H1 (cell line): ENCODE data around the gene RBMXL2. TPM values are rescaled to one million over a fixed set of nuclear protein-coding genes. Genes with fewer than 3 reads are reported as not detected.

Source experiments
- CTCF ChIA-PET: fragments of 300-600 bp; sonication (Branson Sonifier 250); formaldehyde crosslinking; loops from one replicate; lab custom pipeline; 2021; ENCODE audit not compliant: partially characterized antibody; lab: Charles Lee
- POLR2A ChIA-PET: fragments of 300-600 bp; sonication (Branson Sonifier 250); formaldehyde crosslinking; loops from one replicate; lab custom pipeline; 2021; ENCODE audit warnings: inconsistent platforms; ENCODE audit not compliant: partially characterized antibody; lab: Charles Lee
- DNase-seq, 2 experiments: peaks; one replicate each; pipeline versions ENCODE4 v3.0.0 to v3.0.0-alpha.2; 2010 to 2022; ENCODE audit warnings: low spot score in 2 of 2, low read depth in 1 of 2, mixed read lengths in 1 of 2
- FAIRE-seq: peaks from 2 replicates; lab custom pipeline; 2011; peaks lifted over from hg19 to GRCh38; lab: Jason Lieb, UNC
- H2AFZ ChIP-seq: 2 replicates; pipeline ENCODE4 v1.8.1; 2012; ENCODE audit warnings: low read length, inconsistent platforms
- H2AK5ac ChIP-seq: 2 replicates; pipeline ENCODE4 v1.6.1; 2013; ENCODE audit warnings: low read depth, low read length
- H2BK120ac ChIP-seq: replicated peaks from 2 replicates; pipeline ENCODE3; 2013; ENCODE audit warnings: low read depth, low read length, inconsistent platforms
- H2BK12ac ChIP-seq: 2 replicates; pipeline ENCODE4 v1.6.1; 2013; ENCODE audit warnings: low read depth, low read length
- H2BK15ac ChIP-seq: 2 replicates; pipeline ENCODE4 v1.6.1; 2013; ENCODE audit warnings: low read length
- H2BK20ac ChIP-seq: 2 replicates; pipeline ENCODE4 v1.6.1; 2013; ENCODE audit warnings: low read length
- H2BK5ac ChIP-seq: 2 replicates; pipeline ENCODE4 v1.6.1; 2013; ENCODE audit warnings: low read depth, low read length
- H3K14ac ChIP-seq: 2 replicates; pipeline ENCODE4 v1.6.1; 2013; ENCODE audit warnings: inconsistent platforms; ENCODE audit not compliant: insufficient read length
- H3K18ac ChIP-seq: 2 replicates; pipeline ENCODE4 v1.6.1; 2013; ENCODE audit warnings: low read length; ENCODE audit errors: extremely low read depth
- H3K23ac ChIP-seq: 2 replicates; pipeline ENCODE4 v1.6.1; 2013; ENCODE audit warnings: inconsistent platforms; ENCODE audit not compliant: insufficient read length
- H3K23me2 ChIP-seq: 2 replicates; pipeline ENCODE4 v1.6.1; 2013; ENCODE audit warnings: low read depth, low read length
- H3K27ac ChIP-seq: 2 replicates; pipeline ENCODE4 v1.6.1; 2011; ENCODE audit warnings: low read depth, low read length, inconsistent platforms
- H3K27me3 ChIP-seq, 4 experiments: replicated peaks in 1 of 4; 1 replicate in 1 of 4; 2 replicates in 3 of 4; pipeline versions ENCODE4 v1.6.1 to v1.8.1; 2011 to 2013; ENCODE audit warnings: low read length in 3 of 4, mild to moderate bottlenecking in 3 of 4, inconsistent platforms in 2 of 4, mixed read lengths in 2 of 4, moderate library complexity in 1 of 4; ENCODE audit not compliant: control insufficient read depth in 3 of 4, insufficient read depth in 3 of 4; ENCODE audit errors: extremely low read depth in 1 of 4
- H3K36me3 ChIP-seq, 4 experiments: 2 replicates each; pipeline versions ENCODE4 v1.6.1 to v1.8.1; 2011 to 2013; ENCODE audit warnings: mild to moderate bottlenecking in 4 of 4, low read length in 3 of 4, moderate library complexity in 2 of 4, control low read depth in 1 of 4, inconsistent platforms in 1 of 4; ENCODE audit not compliant: insufficient read depth in 4 of 4, control insufficient read depth in 2 of 4
- H3K4ac ChIP-seq: replicated peaks from 2 replicates; pipeline ENCODE3; 2013; ENCODE audit warnings: low read length, low read depth, mixed read lengths, inconsistent platforms; ENCODE audit not compliant: insufficient read length
- H3K4me1 ChIP-seq, 4 experiments: replicated peaks in 1 of 4; 1 replicate in 1 of 4; 2 replicates in 3 of 4; pipeline versions ENCODE4 v1.6.1 to v1.8.1; 2011 to 2013; ENCODE audit warnings: low read length in 3 of 4, inconsistent platforms in 2 of 4, mixed read lengths in 1 of 4; ENCODE audit not compliant: insufficient read depth in 4 of 4, control insufficient read depth in 3 of 4
- H3K4me2 ChIP-seq, 2 experiments: 2 replicates each; pipeline versions ENCODE4 v1.6.1 to v1.8.1; 2011 to 2013; ENCODE audit warnings: low read depth in 2 of 2, low read length in 2 of 2, control low read depth in 1 of 2, inconsistent platforms in 1 of 2, mild to moderate bottlenecking in 1 of 2; ENCODE audit not compliant: insufficient read depth in 1 of 2
- H3K4me3 ChIP-seq, 4 experiments: fragments of 200-600, 300-600 bp in 1 of 4; sonication (generic), shearing (Covaris generic), sonication (Bioruptor Twin) in 1 of 4; 2 replicates each; pipeline versions ENCODE4 v1.5.1 to v1.8.1; 2011 to 2016; ENCODE audit warnings: low read length in 4 of 4, low read depth in 3 of 4, control low read depth in 2 of 4, inconsistent platforms in 2 of 4, mild to moderate bottlenecking in 2 of 4, mixed read lengths in 1 of 4, moderate library complexity in 1 of 4; ENCODE audit not compliant: insufficient read depth in 2 of 4; ENCODE audit errors: extremely low read depth in 1 of 4
- H3K56ac ChIP-seq: replicated peaks from 2 replicates; pipeline ENCODE3; 2013; ENCODE audit warnings: low read depth, mild to moderate bottlenecking, mixed read lengths, low read length, inconsistent platforms; ENCODE audit not compliant: insufficient read length
- H3K79me1 ChIP-seq: 2 replicates; pipeline ENCODE4 v1.6.1; 2013; ENCODE audit warnings: low read depth, low read length, control low read depth
- H3K79me2 ChIP-seq, 2 experiments: 2 replicates each; pipeline versions ENCODE4 v1.6.1 to v1.8.1; 2012 to 2013; ENCODE audit warnings: low read length in 2 of 2, mild to moderate bottlenecking in 2 of 2, inconsistent platforms in 1 of 2; ENCODE audit not compliant: insufficient read depth in 2 of 2, control insufficient read depth in 1 of 2
- H3K9ac ChIP-seq, 4 experiments: replicated peaks in 1 of 4; 1 replicate in 1 of 4; 2 replicates in 3 of 4; pipeline versions ENCODE4 v1.6.1 to v1.8.1; 2011 to 2013; ENCODE audit warnings: low read depth in 3 of 4, low read length in 3 of 4, control low read depth in 2 of 4, mild to moderate bottlenecking in 2 of 4, moderate library complexity in 2 of 4, inconsistent platforms in 1 of 4; ENCODE audit errors: extremely low read depth in 1 of 4
- H3K9me3 ChIP-seq, 2 experiments: 2 replicates each; pipeline versions ENCODE4 v1.6.1 to v1.8.1; 2012 to 2013; ENCODE audit warnings: mild to moderate bottlenecking in 2 of 2, moderate library complexity in 2 of 2, control low read depth in 1 of 2, inconsistent platforms in 1 of 2, low read depth in 1 of 2, low read length in 1 of 2, mixed read lengths in 1 of 2; ENCODE audit not compliant: insufficient read depth in 2 of 2
- H4K20me1 ChIP-seq, 2 experiments: replicated peaks in 1 of 2; 2 replicates each; pipeline versions ENCODE3 to v1.8.1; 2011 to 2013; ENCODE audit warnings: inconsistent platforms in 2 of 2, low read length in 2 of 2, mild to moderate bottlenecking in 1 of 2; ENCODE audit not compliant: insufficient read depth in 2 of 2, control insufficient read depth in 1 of 2
- H4K5ac ChIP-seq: 2 replicates; pipeline ENCODE4 v1.6.1; 2013; ENCODE audit warnings: low read length, low read depth, mixed read lengths, inconsistent platforms; ENCODE audit not compliant: insufficient read length
- H4K8ac ChIP-seq: 2 replicates; pipeline ENCODE4 v1.8.0; 2013; ENCODE audit warnings: mild to moderate bottlenecking, moderate library complexity, low read length, inconsistent platforms; ENCODE audit not compliant: insufficient read depth; ENCODE audit errors: extremely low read depth
- H4K91ac ChIP-seq: replicated peaks from 2 replicates; pipeline ENCODE3; 2013; ENCODE audit warnings: low read length, mixed read lengths, inconsistent platforms; ENCODE audit not compliant: insufficient read length
- BCL11A ChIP-seq, 2 experiments: IDR thresholded peaks; one replicate each; pipeline ENCODE4 v1.6.1; 2011; ENCODE audit warnings: low read depth in 2 of 2, low read length in 2 of 2, mild to moderate bottlenecking in 2 of 2
- CBX8 ChIP-seq: fragments of 300-800, 300-1000 bp; sonication (generic); IDR thresholded peaks from 2 replicates; pipeline ENCODE4 v1.7.1; 2016; ENCODE audit warnings: low read depth, low read length, borderline replicate concordance
- CHD2 ChIP-seq: IDR thresholded peaks from 2 replicates; pipeline ENCODE4 v1.6.1; 2012; ENCODE audit warnings: low read length, improper control_type of control experiment
- EGR1 ChIP-seq: IDR thresholded peaks from 2 replicates; pipeline ENCODE4 v1.6.1; 2011; ENCODE audit warnings: low read depth, low read length, borderline replicate concordance
- EP300 ChIP-seq, 2 experiments: IDR thresholded peaks; 1 replicate in 1 of 2; 2 replicates in 1 of 2; pipeline ENCODE4 v1.6.1; 2011 to 2012; ENCODE audit warnings: low read depth in 2 of 2, low read length in 2 of 2, mild to moderate bottlenecking in 2 of 2, borderline replicate concordance in 1 of 2, inconsistent platforms in 1 of 2, moderate library complexity in 1 of 2
- HDAC2 ChIP-seq, 2 experiments: fragments of 300-600 bp in 1 of 2; sonication (generic) in 1 of 2; IDR thresholded peaks; 2 replicates each; pipeline ENCODE4 v1.6.1; 2011 to 2012; ENCODE audit warnings: low read depth in 2 of 2, low read length in 2 of 2, mild to moderate bottlenecking in 2 of 2, moderate library complexity in 2 of 2, borderline replicate concordance in 1 of 2, inconsistent platforms in 1 of 2
- KDM1A ChIP-seq: fragments of 200-600, 300-600 bp; sonication (generic); IDR thresholded peaks from 2 replicates; pipeline ENCODE4 v1.7.1; 2016; ENCODE audit warnings: mild to moderate bottlenecking, low read length, borderline replicate concordance
- KDM4A ChIP-seq: IDR thresholded peaks from one replicate; pipeline ENCODE4 v1.7.1; 2012; ENCODE audit warnings: low read depth, mild to moderate bottlenecking, moderate library complexity, low read length, inconsistent platforms; ENCODE audit not compliant: severe bottlenecking
- MAX ChIP-seq: IDR thresholded peaks from 2 replicates; pipeline ENCODE4 v1.6.1; 2012; ENCODE audit warnings: inconsistent platforms
- NRF1 ChIP-seq: IDR thresholded peaks from 2 replicates; pipeline ENCODE4 v1.6.1; 2011; ENCODE audit warnings: mild to moderate bottlenecking, low read depth, low read length, improper control_type of control experiment
- RXRA ChIP-seq: IDR thresholded peaks from 2 replicates; pipeline ENCODE4 v1.6.1; 2011; ENCODE audit warnings: low read depth, mild to moderate bottlenecking, low read length, moderate library complexity; ENCODE audit not compliant: insufficient read depth
- SAP30 ChIP-seq: fragments of 300-600 bp; sonication (generic); IDR thresholded peaks from 2 replicates; pipeline ENCODE4 v1.7.1; 2012; ENCODE audit warnings: low read length, moderate library complexity, mild to moderate bottlenecking, inconsistent platforms; ENCODE audit not compliant: insufficient read depth, insufficient replicate concordance
- TAF7 ChIP-seq: optimal IDR thresholded peaks from 2 replicates; pipeline ENCODE3; 2011; ENCODE audit warnings: low read depth, mild to moderate bottlenecking, inconsistent platforms, low read length, moderate library complexity, borderline replicate concordance
- TEAD4 ChIP-seq: IDR thresholded peaks from 2 replicates; pipeline ENCODE4 v1.6.1; 2012; ENCODE audit warnings: low read depth, low read length, inconsistent platforms, mixed read lengths
- WGBS, 2 experiments: shearing (Covaris generic) in 1 of 2; methylation state at CpG; one replicate each; pipeline versions ENCODE4 v1.1.6 to v1.1.7; 2013 to 2015; ENCODE audit warnings: low lambda C conversion rate in 2 of 2, mixed read lengths in 2 of 2, inconsistent platforms in 1 of 2, low coverage in 1 of 2, missing lambda C conversion rate in 1 of 2; ENCODE audit not compliant: insufficient replicate concordance in 2 of 2, insufficient coverage in 1 of 2, insufficient read length in 1 of 2; ENCODE audit errors: extremely low coverage in 1 of 2, missing lambda C conversion rate in 1 of 2; 5-methylcytosine and 5-hydroxymethylcytosine counted together
- polyA plus RNA-seq, 7 experiments: library from polyadenylated mRNA; depleted of rRNA in 3 of 7; stranded (reverse) in 5 of 7; unstranded in 2 of 7; fragments of >200 nt in 5 of 7; fragments of 200-250 nt in 2 of 7; gene quantifications; 1 replicate in 5 of 7; 2 replicates in 1 of 7; 4 replicates in 1 of 7; pipeline versions ENCODE4 v1.2.1 to v1.2.3, GENCODE V29; 2011 to 2013; ENCODE audit warnings: missing spikeins in 2 of 7, mixed read lengths in 2 of 7
- total RNA-seq: library from RNA; stranded (reverse); fragmentation: NEBNext Ultra II Directional; extraction: Animal tissue kit (Norgen Biotek cat#: 25700); gene quantifications from 2 replicates; pipeline ENCODE4 v1.2.1, GENCODE V29; 2021

RBMXL2 gene
- total and polyA plus RNA-seq, 2 of the 8 experiments (the other 6 are each of a cell fraction or from before 2014, with no cell fraction given), result not detected

DNA sequence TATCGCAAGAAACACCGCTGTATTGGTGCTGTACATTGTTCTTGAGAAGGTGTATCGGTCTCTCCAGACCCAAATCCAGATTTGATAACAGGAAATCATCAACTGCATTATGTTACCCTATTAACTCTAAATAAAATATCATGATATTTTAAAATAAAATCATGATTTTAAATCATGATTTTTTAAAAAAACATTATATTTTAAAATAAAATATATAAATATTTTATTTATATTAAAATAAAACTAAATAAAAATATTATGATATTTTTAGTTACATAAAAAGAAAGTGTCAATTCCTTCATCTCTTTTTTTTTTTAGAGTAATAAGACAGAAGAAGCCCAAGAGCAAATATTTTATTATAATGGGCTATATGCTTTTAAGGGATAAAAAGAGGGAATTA, 27.6 kb downstream of the RBMXL2 start:
- no peak overlapping the region for H4K8ac ChIP-seq
- H3K56ac ChIP-seq, result no peak overlapping the region
- no peak overlapping the region for H3K4me2 ChIP-seq
- H3K79me1 ChIP-seq, result no peaks in the 10 kb centered on the region
- FAIRE-seq (no peak), DNase-seq (no peak)
- H3K27ac ChIP-seq, result no peak overlapping the region
- no peak overlapping the region for H3K4ac ChIP-seq
- H4K20me1 ChIP-seq, result no peaks in the 10 kb centered on the region
- no peak overlapping the region for H3K9ac ChIP-seq
- H2BK12ac ChIP-seq, result no peak overlapping the region
- no peaks in the 10 kb centered on the region; a peak in 1 of 7 replicates for H3K27me3 ChIP-seq
- H3K23ac ChIP-seq, result no peak overlapping the region
- H3K4me1 ChIP-seq, result no peaks in the 10 kb centered on the region
- H4K91ac ChIP-seq, result no peak overlapping the region
- H2AK5ac ChIP-seq, result no peak overlapping the region
- H2BK5ac ChIP-seq, result no peak overlapping the region
- CTCF ChIA-PET, result no interaction called here
- H3K4me3 ChIP-seq, result no peak overlapping the region
- H3K23me2 ChIP-seq, result no peaks in the 10 kb centered on the region
- no peak overlapping the region for H3K14ac ChIP-seq
- H2BK15ac ChIP-seq, result no peak overlapping the region
- no peak overlapping the region for H3K18ac ChIP-seq
- POLR2A ChIA-PET, result no interaction called here
- H3K36me3 ChIP-seq, result no peaks in the 10 kb centered on the region
- no peaks in the 10 kb centered on the region for H3K79me2 ChIP-seq
- no peak overlapping the region for H2AFZ ChIP-seq
- whole genome bisulfite sequencing, 2 experiments, result 98% methylated on average over 3 of the region's 3 CpGs; no CpG with 5 or more reads in 1 of the 2 experiments
- H3K9me3 ChIP-seq, result no peaks in the 10 kb centered on the region
- H4K5ac ChIP-seq, result no peak overlapping the region
- no peak overlapping the region for H2BK20ac ChIP-seq
- no peak overlapping the region for H2BK120ac ChIP-seq
- no peak for TF ChIP-seq RXRA
- TF ChIP-seq EGR1, result no peak
- TF ChIP-seq MAX, result no peak
- TF ChIP-seq CBX8, result no peak
- TF ChIP-seq TAF7, result no peak
- TF ChIP-seq NRF1, result no peak
- no peak for TF ChIP-seq EP300 (IDR thresholded peaks at IDR 0.05; ENCODE audit: borderline replicate concordance in 1 of 2, low read depth in 2 of 2, low read length in 2 of 2)
- no peak for TF ChIP-seq SAP30
- no peak for TF ChIP-seq TEAD4
- no peak for TF ChIP-seq BCL11A (IDR thresholded peaks at IDR 0.05; ENCODE audit: low read depth in 2 of 2, low read length in 2 of 2)
- TF ChIP-seq CHD2, result no peak
- no peak for TF ChIP-seq HDAC2 (IDR thresholded peaks at IDR 0.05; ENCODE audit: borderline replicate concordance in 1 of 2, low read depth in 2 of 2, low read length in 2 of 2)
- TF ChIP-seq KDM1A, result no peak
- no peak for TF ChIP-seq KDM4A
